Prostate gland (tissue), 2 donors: ENCODE results near the gene BAAT.
A peak's percentile ranks its signal among the peaks of the same experiment; 100 is the strongest.

ENCODE experiments used
- POLR2A ChIP-seq: fragments of 450-650 bp; IDR thresholded peaks from one replicate; pipeline ENCODE4 v1.6.1; 2016; ENCODE audit warnings: antibody characterized with exemption, mild to moderate bottlenecking
- POLR2AphosphoS5 ChIP-seq: sonication (generic); formaldehyde crosslinking; IDR thresholded peaks from one replicate; pipeline ENCODE4 v1.6.1; 2017; ENCODE audit warnings: antibody characterized with exemption
- TF ChIP-seq, protein P1 (sequence below), 4 experiments: fragments of 200-600 bp in 2 of 4; fragments of 450-650 bp in 2 of 4; sonication (generic) in 2 of 4; IDR thresholded peaks; 1 replicate in 3 of 4; 2 replicates in 1 of 4; pipeline ENCODE4 v1.5.1; 2016 to 2019; ENCODE audit warnings: antibody characterized with exemption in 4 of 4, mild to moderate bottlenecking in 2 of 4, moderate library complexity in 2 of 4

DNA sequence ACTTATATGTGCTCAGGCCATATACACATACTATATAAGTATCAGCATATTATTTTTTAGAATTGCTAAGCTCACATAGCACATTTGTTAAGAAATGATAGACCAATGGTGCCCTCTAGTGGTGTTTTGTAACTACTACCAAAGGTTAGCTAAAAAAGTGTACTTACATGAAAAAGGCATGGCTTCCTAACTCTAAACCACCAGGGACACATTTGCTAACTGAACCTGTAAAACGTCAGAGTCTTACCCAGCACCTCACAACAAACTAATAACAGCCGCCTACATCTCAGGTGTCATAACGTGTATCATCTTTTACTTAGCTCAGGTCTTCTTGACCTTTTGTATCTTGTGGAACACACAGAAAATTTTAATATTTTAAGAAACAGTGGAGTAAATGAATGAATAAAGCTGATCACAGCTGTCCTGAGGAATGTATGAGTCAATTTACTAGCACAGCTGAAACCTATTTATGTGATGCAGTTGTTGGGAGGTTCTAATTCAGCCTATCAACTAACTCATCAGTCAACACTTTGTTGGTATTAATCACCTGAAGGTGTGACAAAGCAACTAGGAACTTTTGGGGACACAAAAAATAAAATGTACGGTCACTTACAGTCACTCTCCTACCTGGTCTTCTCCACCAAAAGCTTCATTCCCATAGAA is 72.9 kb downstream of the BAAT start:
- TF ChIP-seq, protein P1, sequence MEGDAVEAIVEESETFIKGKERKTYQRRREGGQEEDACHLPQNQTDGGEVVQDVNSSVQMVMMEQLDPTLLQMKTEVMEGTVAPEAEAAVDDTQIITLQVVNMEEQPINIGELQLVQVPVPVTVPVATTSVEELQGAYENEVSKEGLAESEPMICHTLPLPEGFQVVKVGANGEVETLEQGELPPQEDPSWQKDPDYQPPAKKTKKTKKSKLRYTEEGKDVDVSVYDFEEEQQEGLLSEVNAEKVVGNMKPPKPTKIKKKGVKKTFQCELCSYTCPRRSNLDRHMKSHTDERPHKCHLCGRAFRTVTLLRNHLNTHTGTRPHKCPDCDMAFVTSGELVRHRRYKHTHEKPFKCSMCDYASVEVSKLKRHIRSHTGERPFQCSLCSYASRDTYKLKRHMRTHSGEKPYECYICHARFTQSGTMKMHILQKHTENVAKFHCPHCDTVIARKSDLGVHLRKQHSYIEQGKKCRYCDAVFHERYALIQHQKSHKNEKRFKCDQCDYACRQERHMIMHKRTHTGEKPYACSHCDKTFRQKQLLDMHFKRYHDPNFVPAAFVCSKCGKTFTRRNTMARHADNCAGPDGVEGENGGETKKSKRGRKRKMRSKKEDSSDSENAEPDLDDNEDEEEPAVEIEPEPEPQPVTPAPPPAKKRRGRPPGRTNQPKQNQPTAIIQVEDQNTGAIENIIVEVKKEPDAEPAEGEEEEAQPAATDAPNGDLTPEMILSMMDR (IDR thresholded peaks at IDR 0.05): peak; percentile 49 to 79 (median 73)
- TF ChIP-seq POLR2AphosphoS5: no peak
- TF ChIP-seq POLR2A: no peak
